A549 (cell line): ENCODE measurements around the gene CARF. TPM values are rescaled to one million over a fixed set of nuclear protein-coding genes. Genes with fewer than 3 reads are reported as not detected.

ENCODE experiments used
- ATAC-seq, 2 experiments: fragments of 200-7000 bp in 1 of 2; fragments of >200 bp in 1 of 2; cut with Nextera tagmentation in 1 of 2; cut with Tn5 transposase in 1 of 2; 3 replicates each; pipeline versions ENCODE4 v1.8.0 to v1.9.1; 2018 to 2020; ENCODE audit warnings: mild to moderate bottlenecking in 1 of 2, moderate library complexity in 1 of 2
- CTCF ChIA-PET: fragments of 300-600 bp; sonication (Branson Sonifier 250); formaldehyde crosslinking; extraction: SDS; loops from one replicate; lab custom pipeline; 2021; ENCODE audit warnings: antibody characterized with exemption, inconsistent platforms; lab: Yijun Ruan, JAX
- POLR2A ChIA-PET: fragments of 350-600 bp; formaldehyde crosslinking; extraction: SDS; loops from one replicate; lab custom pipeline; 2021; ENCODE audit warnings: antibody characterized with exemption, inconsistent platforms; lab: Yijun Ruan, JAX
- DNase-seq, 2 experiments: peaks; one replicate each; pipeline versions ENCODE4 v3.0.0 to v3.0.0-alpha.2; 2011 to 2016; ENCODE audit warnings: low read depth in 1 of 2, low spot score in 1 of 2
- FAIRE-seq: peaks from 2 replicates; lab custom pipeline; 2011; peaks lifted over from hg19 to GRCh38; lab: Jason Lieb, UNC
- H3K27ac ChIP-seq, 2 experiments: fragments of >200 bp; sonication (Bioruptor Twin); formaldehyde crosslinking; 3 replicates each; pipeline ENCODE4 v1.5.1; 2016 to 2017
- H3K4me1 ChIP-seq: fragments of >200 bp; sonication (Bioruptor Twin); formaldehyde crosslinking; 3 replicates; pipeline ENCODE4 v1.6.1; 2016
- H3K4me2 ChIP-seq: fragments of >200 bp; sonication (Bioruptor Twin); formaldehyde crosslinking; 3 replicates; pipeline ENCODE4 v1.6.1; 2016
- H3K4me3 ChIP-seq: fragments of >200 bp; sonication (Bioruptor Twin); formaldehyde crosslinking; 3 replicates; pipeline ENCODE4 v1.5.1; 2016
- H3K9me3 ChIP-seq: fragments of >200 bp; sonication (Bioruptor Twin); formaldehyde crosslinking; 3 replicates; pipeline ENCODE4 v1.6.1; 2016
- BCL3 ChIP-seq: fragments of >200 bp; sonication (Bioruptor Twin); formaldehyde crosslinking; IDR thresholded peaks from 3 replicates; pipeline ENCODE4 v1.6.1; 2016
- BHLHE40 ChIP-seq: IDR thresholded peaks from 2 replicates; pipeline ENCODE4 v1.6.1; 2012; ENCODE audit warnings: low read depth, low read length, inconsistent platforms
- CBX8 ChIP-seq: fragments of 200-600 bp; sonication (generic); IDR thresholded peaks from 2 replicates; pipeline ENCODE4 v1.6.1; 2016
- CEBPB ChIP-seq, 2 experiments: fragments of >200 bp in 1 of 2; sonication (Bioruptor Twin) in 1 of 2; formaldehyde crosslinking in 1 of 2; IDR thresholded peaks; 2 replicates each; pipeline ENCODE4 v1.6.1; 2012 to 2016
- CHD4 ChIP-seq: fragments of 200-600 bp; sonication (generic); IDR thresholded peaks from 2 replicates; pipeline ENCODE4 v1.6.1; 2016; ENCODE audit warnings: antibody characterized with exemption, mild to moderate bottlenecking, borderline replicate concordance
- CTCF ChIP-seq: fragments of >200 bp; sonication (Bioruptor Twin); formaldehyde crosslinking; IDR thresholded peaks from 3 replicates; pipeline ENCODE4 v1.5.1; 2016
- ELK1 ChIP-seq: fragments of 150-350 bp; IDR thresholded peaks from 2 replicates; pipeline ENCODE4 v1.6.1; 2014; ENCODE audit warnings: low read depth, mild to moderate bottlenecking, low read length
- ESRRA ChIP-seq: fragments of 150-350 bp; IDR thresholded peaks from 2 replicates; pipeline ENCODE4 v1.6.1; 2014; ENCODE audit warnings: mild to moderate bottlenecking, low read length, borderline replicate concordance
- GATA3 ChIP-seq: IDR thresholded peaks from 2 replicates; pipeline ENCODE4 v1.6.1; 2012; ENCODE audit warnings: borderline replicate concordance
- HDAC2 ChIP-seq: fragments of 200-600 bp; sonication (generic); IDR thresholded peaks from 2 replicates; pipeline ENCODE4 v1.6.1; 2016
- HOXB5 ChIP-seq: fragments of 250-450 bp; sonication (Bioruptor Pico); IDR thresholded peaks from 2 replicates; pipeline ENCODE4 v1.5.0; 2020; ENCODE audit warnings: mild to moderate bottlenecking, moderate library complexity
- KDM1A ChIP-seq: fragments of 200-600 bp; sonication (generic); IDR thresholded peaks from 2 replicates; pipeline ENCODE4 v1.6.1; 2016; ENCODE audit warnings: low read depth, mild to moderate bottlenecking
- MAFK ChIP-seq: fragments of 450-650 bp; IDR thresholded peaks from 2 replicates; pipeline ENCODE4 v1.6.1; 2014; ENCODE audit not compliant: partially characterized antibody
- MAZ ChIP-seq: fragments of 150-350 bp; IDR thresholded peaks from 2 replicates; pipeline ENCODE4 v1.6.1; 2014; ENCODE audit warnings: antibody characterized with exemption, low read depth, low read length, borderline replicate concordance
- NR3C1 ChIP-seq: fragments of >200 bp; sonication (Bioruptor Twin); formaldehyde crosslinking; IDR thresholded peaks from 3 replicates; pipeline ENCODE4 v1.6.1; 2017
- PHF8 ChIP-seq: fragments of 200-600 bp; sonication (generic); IDR thresholded peaks from 2 replicates; pipeline ENCODE4 v1.6.1; 2016; ENCODE audit warnings: low read depth, mild to moderate bottlenecking, antibody characterized with exemption, moderate library complexity, borderline replicate concordance
- RARB ChIP-seq: fragments of 250-450 bp; sonication (Bioruptor Pico); IDR thresholded peaks from 2 replicates; pipeline ENCODE4 v1.8.0; 2021; ENCODE audit warnings: mild to moderate bottlenecking, moderate library complexity
- RCOR1 ChIP-seq: fragments of 150-350 bp; IDR thresholded peaks from 2 replicates; pipeline ENCODE4 v1.6.1; 2014; ENCODE audit warnings: antibody characterized with exemption, low read length, low read depth
- RFX5 ChIP-seq: fragments of 450-650 bp; IDR thresholded peaks from 2 replicates; pipeline ENCODE4 v1.7.1; 2014; ENCODE audit warnings: antibody characterized with exemption, mild to moderate bottlenecking, moderate library complexity
- ZC3H11A ChIP-seq: fragments of 450-650 bp; IDR thresholded peaks from 2 replicates; pipeline ENCODE4 v1.6.1; 2014; ENCODE audit warnings: antibody characterized with exemption, mild to moderate bottlenecking
- WGBS: methylation state at CpG from one replicate; pipeline ENCODE4 v1.1.6; 2017; ENCODE audit errors: missing lambda C conversion rate; 5-methylcytosine and 5-hydroxymethylcytosine counted together
- polyA plus RNA-seq, 4 experiments: library from polyadenylated mRNA; depleted of rRNA in 3 of 4; stranded (reverse); fragments of >200 nt; fragmentation: RNase III in 1 of 4; extraction: RNeasy Plus Mini Kit Qiagen cat#74134 plus additional on column Dnase treatment in 1 of 4; gene quantifications; 2 replicates in 3 of 4; 3 replicates in 1 of 4; pipeline ENCODE4 v1.2.3, GENCODE V29; 2011 to 2017
- small RNA-seq, 6 experiments: library from RNA; depleted of rRNA; stranded (forward); fragments of <200 nt; gene quantifications; one replicate each; pipeline ENCODE3, GENCODE V24; 2012

The CARF gene
- polyA plus RNA-seq, 2 of the 4 experiments (the other 2 are of a cell fraction): 2.1 to 6.0 TPM

GRCh38 chr2:203033395-203033794 lies 121.3 kb downstream of the CARF start:
- peaks cover 21% of the 10 kb centered on the region for H3K4me1 ChIP-seq
- FAIRE-seq: no peak
- H3K9me3 ChIP-seq: no peaks in the 10 kb centered on the region
- ATAC-seq: no peak
- POLR2A ChIA-PET: no interaction called here
- H3K4me3 ChIP-seq: no peak overlapping the region
- TF ChIP-seq ZC3H11A (no peak), PHF8 (no peak), CEBPB (IDR thresholded peaks at IDR 0.05) (no peak), CBX8 (no peak), ELK1 (no peak), BCL3 (no peak), CTCF (no peak), MAFK (no peak), CHD4 (no peak), NR3C1 (no peak), RFX5 (no peak), RARB (CRISPR knock-in tag) (no peak), HOXB5 (CRISPR knock-in tag) (no peak), BHLHE40 (no peak), KDM1A (no peak), HDAC2 (no peak)
- no peak for DNase-seq
- CTCF ChIA-PET: no interaction called here
- no peak overlapping the region for H3K4me2 ChIP-seq
- no peak overlapping the region for H3K27ac ChIP-seq

- ATAC-seq: no peak
- WGBS: 59% methylated on average over 3 of the region's 3 CpGs
- CTCF ChIA-PET: no interaction called here
Observed at GRCh38 chr2:203035879-203036470, 123.9 kb downstream of the CARF start.

More at GRCh38 chr2:203035879-203036470, 123.9 kb downstream of the CARF start:
- POLR2A ChIA-PET: no interaction called here
- no peak for FAIRE-seq
- H3K9me3 ChIP-seq: no peaks in the 10 kb centered on the region
- DNase-seq: no peak
- H3K4me1 ChIP-seq: peaks cover 31% of the 10 kb centered on the region
- no peak overlapping the region for H3K4me3 ChIP-seq
- no peak overlapping the region for H3K27ac ChIP-seq
- peak overlapping the region; percentile 29; the same call in 2 of the 3 replicates for H3K4me2 ChIP-seq
- TF ChIP-seq BHLHE40: no peak
- TF ChIP-seq ESRRA: no peak
- no peak for TF ChIP-seq CHD4
- no peak for TF ChIP-seq RCOR1
- TF ChIP-seq NR3C1: no peak
- no peak for TF ChIP-seq GATA3
- TF ChIP-seq MAZ: no peak

Small RNA genes within 50 kb of the gene (small RNA-seq; reads per million reads assigned to genes)
- gene AC010900.2: 0 reads per million in 6 experiments

Other genes starting within 250 kb of the CARF start
- gene ICA1L, start 40.5 kb upstream of the CARF start, polyA plus RNA-seq (2011; rRNA removed): 4.7 and 6.0 TPM in 2 replicates
- 1.6 to 2.2 TPM (median 2.2 TPM) in 3 replicates for gene ICA1L, start 40.5 kb upstream of the CARF start, polyA plus RNA-seq (2017; fragmentation: RNase III; extraction: RNeasy Plus Mini Kit Qiagen cat#74134 plus additional on column Dnase treatment)
- 74.3 and 120 TPM in 2 replicates for gene WDR12, start 602 bp upstream of the CARF start, polyA plus RNA-seq (2011; rRNA removed)
- gene WDR12, start 602 bp upstream of the CARF start, polyA plus RNA-seq (2017; fragmentation: RNase III; extraction: RNeasy Plus Mini Kit Qiagen cat#74134 plus additional on column Dnase treatment): 47.8 to 57.3 TPM (median 53.6 TPM) in 3 replicates
- 11.4 and 11.9 TPM in 2 replicates for gene NBEAL1, start 102.6 kb downstream of the CARF start, polyA plus RNA-seq (2011; rRNA removed)
- gene NBEAL1, start 102.6 kb downstream of the CARF start, polyA plus RNA-seq (2017; fragmentation: RNase III; extraction: RNeasy Plus Mini Kit Qiagen cat#74134 plus additional on column Dnase treatment): 3.8 to 5.4 TPM (median 4.2 TPM) in 3 replicates